T-cell (primary cell): ENCODE data around the gene LEUTX. TPM values are rescaled to one million over a fixed set of nuclear protein-coding genes. Genes with fewer than 3 reads are reported as not detected.

Source experiments
- ATAC-seq, 4 experiments: fragments of 200-7000 bp in 3 of 4; fragments of 150-1000 bp in 1 of 4; cut with Tn5 transposase; replicated peaks in 1 of 4; 1 replicate in 3 of 4; 2 replicates in 1 of 4; pipeline ENCODE4 v1.10.0; 2021; ENCODE audit warnings: moderate library complexity in 3 of 4, mild to moderate bottlenecking in 2 of 4, moderate number of reproducible peaks in 1 of 4
- CTCF ChIA-PET, 2 donors: fragments of 300-600 bp; sonication (Branson Sonifier 250); formaldehyde crosslinking; loops; one replicate each; lab custom pipeline; 2022; ENCODE audit warnings: antibody characterized with exemption in 2 of 2; lab: Charles Lee
- POLR2A ChIA-PET, 2 donors: fragments of 300-600 bp; sonication (Branson Sonifier 250); formaldehyde crosslinking; loops; one replicate each; lab custom pipeline; 2022; ENCODE audit warnings: antibody characterized with exemption in 2 of 2; lab: Charles Lee
- DNase-seq, 35 experiments: peaks; one replicate each; pipeline versions ENCODE4 v3.0.0 to v3.0.0-alpha.2; 2013 to 2023
- H3K27ac ChIP-seq: one replicate; pipeline ENCODE4 v1.5.1; 2013; ENCODE audit warnings: low read length
- H3K27me3 ChIP-seq, 2 experiments: replicated peaks in 1 of 2; 1 replicate in 1 of 2; 2 replicates in 1 of 2; pipeline versions ENCODE4 v1.6.1 to v1.7.0; 2013; ENCODE audit warnings: low read length in 1 of 2, mixed read lengths in 1 of 2; ENCODE audit not compliant: control insufficient read depth in 2 of 2, insufficient read depth in 2 of 2; ENCODE audit errors: extremely low read depth in 1 of 2
- H3K36me3 ChIP-seq, 2 donors: 1 replicate in 1 of 2; 2 replicates in 1 of 2; pipeline versions ENCODE4 v1.6.1 to v1.7.0; 2013; ENCODE audit warnings: low read length in 1 of 2; ENCODE audit not compliant: control insufficient read depth in 2 of 2, insufficient read depth in 1 of 2; ENCODE audit errors: extremely low read depth in 1 of 2
- H3K4me1 ChIP-seq, 2 experiments: 1 replicate in 1 of 2; 2 replicates in 1 of 2; pipeline versions ENCODE4 v1.6.1 to v1.7.0; 2013; ENCODE audit warnings: low read length in 2 of 2, mixed read lengths in 1 of 2; ENCODE audit not compliant: insufficient read depth in 2 of 2, control insufficient read depth in 1 of 2; ENCODE audit errors: extremely low read depth in 1 of 2
- H3K4me3 ChIP-seq, 2 donors: 1 replicate in 1 of 2; 2 replicates in 1 of 2; pipeline versions ENCODE4 v1.5.1 to v1.7.0; 2013; ENCODE audit warnings: mild to moderate bottlenecking in 2 of 2, low read length in 1 of 2, moderate library complexity in 1 of 2; ENCODE audit not compliant: control insufficient read depth in 1 of 2; ENCODE audit errors: extremely low read depth in 1 of 2
- H3K9me3 ChIP-seq: 2 replicates; pipeline ENCODE4 v1.7.0; 2013
- H3K27ac Mint-ChIP-seq, 2 donors: one replicate each; pipeline ENCODE4 v1.8.0; 2020 to 2021; ENCODE audit warnings: mild to moderate bottlenecking in 2 of 2, mixed read lengths in 2 of 2
- H3K27me3 Mint-ChIP-seq, 2 donors: one replicate each; pipeline ENCODE4 v1.8.0; 2021 to 2022; ENCODE audit warnings: mixed read lengths in 2 of 2
- H3K36me3 Mint-ChIP-seq: one replicate; pipeline ENCODE4 v1.8.0; 2021; ENCODE audit warnings: mixed read lengths
- H3K4me1 Mint-ChIP-seq, 3 donors: one replicate each; pipeline ENCODE4 v1.8.0; 2020 to 2022; ENCODE audit warnings: mixed read lengths in 3 of 3, mild to moderate bottlenecking in 1 of 3
- H3K4me3 Mint-ChIP-seq, 3 donors: one replicate each; pipeline ENCODE4 v1.8.0; 2020 to 2022; ENCODE audit warnings: mild to moderate bottlenecking in 3 of 3, mixed read lengths in 3 of 3, moderate library complexity in 3 of 3
- H3K9me3 Mint-ChIP-seq, 3 donors: one replicate each; pipeline ENCODE4 v1.8.0; 2020 to 2022; ENCODE audit warnings: mixed read lengths in 3 of 3
- WGBS: methylation state at CpG from one replicate; pipeline ENCODE4 v1.1.5; 2013; ENCODE audit warnings: missing lambda C conversion rate; ENCODE audit not compliant: insufficient coverage; 5-methylcytosine and 5-hydroxymethylcytosine counted together
- total RNA-seq, 35 experiments: library from RNA in 6 of 35; stranded (reverse) in 6 of 35; fragments of 120-200 nt in 1 of 35; gene quantifications; one replicate each; pipeline versions ENCODE4 v1.2.1 to v1.2.4 and lab custom pipeline; 2013 to 2026

LEUTX gene
- total RNA-seq, 5 donors from 2014 or later (not counting 1 experiment from before 2014, with no cell fraction given) = not detected

DNA sequence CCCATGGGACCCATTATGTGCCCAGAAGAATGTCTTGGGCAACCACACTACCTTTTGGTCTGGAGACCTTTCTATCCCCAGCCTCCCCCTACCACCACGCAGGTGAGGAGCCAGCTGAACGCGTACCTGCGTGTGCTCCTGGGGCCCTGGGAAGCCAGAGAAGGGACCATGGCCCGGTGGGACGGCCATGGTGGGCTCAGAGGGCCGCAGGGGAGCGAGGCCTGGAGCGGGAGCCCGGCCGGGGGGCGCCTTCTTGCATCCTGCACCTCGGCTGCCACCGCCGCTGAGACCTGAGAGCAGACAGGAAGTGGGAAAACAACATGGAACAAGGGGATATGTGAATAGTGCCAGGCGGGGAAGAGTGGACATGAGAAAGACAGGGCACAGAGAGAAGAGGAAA lies 53.0 kb downstream of the LEUTX start:
- H3K4me3 Mint-ChIP-seq = peak overlapping the region in 2 of 3 donors; percentile 75 to 81
- ChIA-PET POLR2A (no interaction called here), CTCF (interaction anchor here in 1 of 2 donors (0.6 kb wide), 1 partner anchor 1293 kb away, joined by 5 read pairs; no protein-coding TSS in a partner anchor)
- peaks cover 30 to 41% (median 34%) of the 10 kb centered on the region in 3 donors for H3K4me1 Mint-ChIP-seq
- ATAC-seq = no peak
- peaks cover 11 to 60% of the 10 kb centered on the region in 2 experiments for H3K4me1 ChIP-seq
- no peaks in the 10 kb centered on the region for H3K9me3 ChIP-seq
- peaks cover 41% of the 10 kb centered on the region for H3K36me3 Mint-ChIP-seq
- peaks cover 19 to 67% of the 10 kb centered on the region in 2 donors for H3K36me3 ChIP-seq
- H3K27ac Mint-ChIP-seq = peak overlapping the region; percentile 83 to 85
- peak overlapping the region; percentile 92 for H3K27ac ChIP-seq
- H3K27me3 Mint-ChIP-seq = no peaks in the 10 kb centered on the region
- no peak for DNase-seq
- H3K4me3 ChIP-seq = no peak overlapping the region
- H3K9me3 Mint-ChIP-seq = no peaks in the 10 kb centered on the region
- 98% methylated on average over 16 of the region's 16 CpGs for WGBS
- H3K27me3 ChIP-seq = no peaks in the 10 kb centered on the region

DNA sequence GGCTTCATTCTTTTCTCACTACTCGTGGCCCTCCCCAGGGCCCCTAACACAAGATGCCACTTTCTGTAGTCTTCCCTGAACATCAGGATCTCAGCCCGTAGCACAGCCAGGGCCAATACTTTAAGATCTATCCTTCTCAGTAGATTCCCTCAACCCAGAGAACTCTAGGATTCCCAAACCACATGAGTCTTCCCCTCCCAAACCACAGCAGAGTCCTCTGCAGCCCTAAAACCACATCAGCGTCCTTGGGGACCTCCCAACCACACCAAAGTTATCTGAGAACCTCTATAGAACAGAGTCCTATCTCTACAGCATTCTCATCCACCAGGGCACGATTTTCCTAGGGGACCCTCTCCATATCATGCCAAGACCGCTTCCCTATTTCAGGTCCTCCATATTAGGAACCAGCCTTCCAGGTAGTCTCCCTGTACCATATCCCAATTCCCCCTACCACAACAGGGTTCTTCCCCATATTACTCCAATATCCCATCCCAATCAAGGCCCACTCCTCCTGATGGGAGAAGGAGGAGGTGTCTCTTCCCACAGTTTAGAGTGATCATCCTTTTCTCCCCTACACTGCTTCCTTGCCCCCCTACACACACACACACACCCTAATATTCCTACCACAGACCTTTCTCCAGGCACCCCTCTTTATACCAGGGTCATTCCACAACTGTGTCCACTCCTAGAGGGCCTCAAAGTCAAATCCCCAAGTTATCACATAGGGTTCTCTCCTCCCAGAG lies 53.9 kb downstream of the LEUTX start:
- Mint-ChIP-seq H3K27ac (peak overlapping the region; percentile 83 to 85), H3K4me3 (peak overlapping the region; percentile 71 to 81 (median 75)), H3K9me3 (no peaks in the 10 kb centered on the region), H3K36me3 (peaks cover 45% of the 10 kb centered on the region), H3K27me3 (no peaks in the 10 kb centered on the region), H3K4me1 (peaks cover 30 to 41% (median 34%) of the 10 kb centered on the region in 3 donors)
- ChIA-PET CTCF (no interaction called here), POLR2A (no interaction called here)
- DNase-seq = peak in 1 of 35 experiments; percentile 54
- peak overlapping the region; percentile 20 to 99 for H3K4me3 ChIP-seq
- no peaks in the 10 kb centered on the region for H3K27me3 ChIP-seq
- peaks cover 20 to 70% of the 10 kb centered on the region in 2 donors for H3K36me3 ChIP-seq
- ATAC-seq = no peak
- H3K9me3 ChIP-seq = no peaks in the 10 kb centered on the region
- WGBS = 22% methylated on average over 3 of the region's 5 CpGs
- H3K27ac ChIP-seq = peak overlapping the region; percentile 92
- H3K4me1 ChIP-seq = peaks cover 11 to 55% of the 10 kb centered on the region in 2 experiments

DNA sequence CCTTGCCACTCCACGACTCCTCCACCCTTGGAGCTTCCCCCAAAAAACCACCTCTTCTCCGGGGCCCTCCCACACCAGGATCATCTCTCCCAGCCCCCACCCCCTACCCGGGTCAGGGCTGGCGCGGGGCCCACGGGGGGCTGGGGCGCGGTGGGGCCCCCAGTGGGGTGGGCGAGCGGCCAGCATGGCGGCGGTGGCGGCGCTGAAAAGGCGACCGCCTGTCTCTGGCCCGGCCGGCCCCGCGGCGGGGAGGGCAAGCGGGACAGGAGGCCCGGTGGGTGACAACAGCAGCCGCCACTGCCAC lies 54.5 kb downstream of the LEUTX start:
- peaks cover 41% of the 10 kb centered on the region for H3K36me3 Mint-ChIP-seq
- no peaks in the 10 kb centered on the region for H3K27me3 Mint-ChIP-seq
- DNase-seq (peak in 1 of 35 experiments; percentile 16), ATAC-seq (no peak)
- no peaks in the 10 kb centered on the region for H3K9me3 Mint-ChIP-seq
- no peaks in the 10 kb centered on the region for H3K9me3 ChIP-seq
- no peaks in the 10 kb centered on the region for H3K27me3 ChIP-seq
- CTCF ChIA-PET = interaction anchor here in 1 of 2 donors (1.6 to 1.7 kb wide), 4 partner anchors 11 to 137 kb away, joined by 5 to 34 read pairs (median 13); partner anchors contain the start of genes FBL and PSMC4
- peak overlapping the region; percentile 83 to 85 for H3K27ac Mint-ChIP-seq
- H3K4me3 ChIP-seq = peak overlapping the region; percentile 76 to 99
- H3K4me1 Mint-ChIP-seq = peaks cover 30 to 41% (median 34%) of the 10 kb centered on the region in 3 donors
- peak overlapping the region; percentile 92 for H3K27ac ChIP-seq
- H3K4me3 Mint-ChIP-seq = peak overlapping the region; percentile 71 to 81 (median 75)
- POLR2A ChIA-PET = interaction anchor here in 1 of 2 donors (0.6 to 1.7 kb wide), 4 partner anchors 12 to 454 kb away, joined by 3 to 14 read pairs (median 6); partner anchors contain the start of genes FBL and PSMC4
- H3K36me3 ChIP-seq = peaks cover 19 to 70% of the 10 kb centered on the region in 2 donors
- H3K4me1 ChIP-seq = peaks cover 11 to 49% of the 10 kb centered on the region in 2 experiments
- 2% methylated on average over 23 of the region's 24 CpGs for WGBS

DNA sequence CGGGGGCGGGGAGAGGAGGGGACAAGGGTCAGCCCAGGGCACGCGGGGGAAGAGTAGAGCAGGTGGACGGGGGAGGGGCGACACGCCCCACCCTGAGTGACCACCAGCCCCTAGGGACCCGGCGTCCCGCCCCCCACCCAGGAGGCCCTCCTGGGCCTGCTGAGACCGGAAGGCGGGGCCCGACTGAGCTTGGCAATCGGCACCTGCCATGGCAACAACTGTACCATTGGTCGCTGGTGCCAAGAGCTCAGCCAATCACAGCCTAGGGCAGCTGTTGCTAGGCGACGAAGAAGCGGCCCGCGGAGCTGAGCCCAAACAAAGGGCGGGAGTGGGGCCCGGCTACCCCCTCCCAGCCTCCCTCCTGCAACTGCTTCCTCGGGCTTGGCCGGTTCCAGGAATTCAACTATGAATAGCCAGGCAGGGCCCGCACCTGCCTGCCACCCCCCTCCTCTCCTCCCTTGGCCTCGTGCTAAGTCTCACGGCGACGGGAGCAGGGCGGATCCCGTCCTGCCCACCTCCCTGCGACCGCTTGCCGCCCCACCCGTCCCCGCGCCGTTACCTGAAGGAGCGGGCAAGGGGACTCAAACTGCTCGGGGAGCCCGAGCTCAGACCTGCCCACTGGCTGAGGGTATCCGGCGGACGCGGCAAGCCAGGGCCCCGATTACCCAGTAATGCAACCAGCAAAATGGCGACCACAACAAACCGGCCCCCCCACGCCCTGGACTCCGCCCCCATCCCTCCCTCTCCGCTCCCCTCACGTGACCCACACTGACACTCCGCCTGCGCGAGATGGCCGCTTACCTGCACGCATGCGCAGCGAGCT lies 55.0 kb downstream of the LEUTX start, which contains the start of gene DYRK1B:
Gene DYRK1B, minus strand, starts transcription at position 699 of the 823 bp plus-strand sequence. CDS start 2,295 bp downstream, outside the sequence.
- peak within 1 kb of the TSS; percentile 85 to 92 for H3K27ac Mint-ChIP-seq
- H3K27me3 Mint-ChIP-seq = no peaks in the 10 kb centered on the region
- H3K27ac ChIP-seq = peak within 1 kb of the TSS; percentile 92
- 0% methylated on average over 50 of the region's 59 CpGs for WGBS
- H3K9me3 ChIP-seq = no peaks in the 10 kb centered on the region
- ATAC-seq (peak; percentile 91 to 93 (median 92)), DNase-seq (peak; percentile 95 to 99 (median 97))
- H3K36me3 ChIP-seq = peaks cover 22 to 70% of the 10 kb centered on the region in 2 donors
- H3K4me1 Mint-ChIP-seq = peaks cover 30 to 36% (median 30%) of the 10 kb centered on the region in 3 donors
- peak within 1 kb of the TSS; percentile 76 to 99 for H3K4me3 ChIP-seq
- peak within 1 kb of the TSS; percentile 75 to 84 (median 81) for H3K4me3 Mint-ChIP-seq
- no peaks in the 10 kb centered on the region for H3K9me3 Mint-ChIP-seq
- POLR2A ChIA-PET = interaction anchor here (0.5 to 1.7 kb wide), 8 partner anchors 9 to 1159 kb away, joined by 3 to 14 read pairs (median 6); partner anchors contain the start of genes FBL (in 1 of the 2) and PSMC4 (in 1 of the 2)
- peaks cover 38% of the 10 kb centered on the region for H3K36me3 Mint-ChIP-seq
- CTCF ChIA-PET = interaction anchor here in 1 of 2 donors (0.6 to 1.7 kb wide), 8 partner anchors 11 to 1494 kb away, joined by 3 to 34 read pairs (median 6); partner anchors contain the start of genes C19orf47, FBL, PLD3 and PSMC4
- H3K4me1 ChIP-seq = peaks cover 11 to 44% of the 10 kb centered on the region in 2 experiments
- no peaks in the 10 kb centered on the region for H3K27me3 ChIP-seq

DNA sequence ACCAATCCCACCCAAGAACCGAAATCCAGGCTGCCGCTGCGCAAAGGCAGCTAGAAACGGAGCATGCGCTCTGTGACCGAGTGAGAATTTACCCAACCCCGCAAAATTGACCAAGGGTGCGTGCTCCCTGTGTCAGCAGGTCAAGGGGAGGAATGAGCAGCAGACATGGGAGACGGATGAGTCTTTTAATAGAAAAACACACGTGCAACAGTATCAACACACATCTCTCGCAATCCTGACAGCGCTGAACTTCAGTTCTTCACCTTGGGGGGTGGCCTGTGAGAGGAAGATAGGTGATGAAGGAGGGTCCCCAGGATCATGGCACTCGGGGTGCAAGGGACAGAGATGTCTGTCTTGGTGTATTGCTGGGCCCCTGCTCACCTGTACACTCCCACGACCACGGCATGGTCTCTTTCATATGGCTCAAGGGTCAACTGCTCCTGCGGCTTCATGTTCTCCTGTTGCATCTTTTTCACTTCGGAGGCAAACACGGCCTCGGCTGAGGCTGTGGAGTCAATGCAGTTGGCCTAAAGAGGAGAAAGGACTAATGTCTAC lies 55.7 kb downstream of the LEUTX start:
- Mint-ChIP-seq H3K4me1 (peaks cover 25 to 34% (median 33%) of the 10 kb centered on the region in 3 donors), H3K27me3 (no peaks in the 10 kb centered on the region), H3K9me3 (no peaks in the 10 kb centered on the region), H3K36me3 (peaks cover 38% of the 10 kb centered on the region), H3K27ac (peak overlapping the region; percentile 85 to 92), H3K4me3 (peak overlapping the region; percentile 73 to 84 (median 75))
- Histone ChIP-seq H3K27me3 (no peaks in the 10 kb centered on the region), H3K4me3 (peak overlapping the region in 1 of 2 donors; percentile 99), H3K4me1 (peaks cover 11 to 37% of the 10 kb centered on the region in 2 experiments), H3K27ac (peak overlapping the region; percentile 66), H3K36me3 (peaks cover 24 to 71% of the 10 kb centered on the region in 2 donors), H3K9me3 (no peaks in the 10 kb centered on the region)
- DNase-seq = no peak
- 13% methylated on average over 8 of the region's 19 CpGs for WGBS
- ChIA-PET CTCF (interaction anchor here in 1 of 2 donors (0.6 to 1.7 kb wide), 8 partner anchors 10 to 1493 kb away, joined by 3 to 34 read pairs (median 6); partner anchors contain the start of genes C19orf47, FBL, PLD3 and PSMC4), POLR2A (interaction anchor here (0.7 to 1.7 kb wide), 4 partner anchors 10 to 1159 kb away, joined by 9 to 14 read pairs (median 10); partner anchors contain the start of genes FBL (in 1 of the 2) and PSMC4 (in 1 of the 2))
- ATAC-seq = no peak
